A673 (cell line): ENCODE data around the gene KRT86. TPM values are rescaled to one million over a fixed set of nuclear protein-coding genes. Genes with fewer than 3 reads are reported as not detected.

Experiments
- BruUV-seq: library from RNA; stranded (reverse); fragments of 400-500 nt; replicated peaks from 2 replicates; lab custom pipeline; 2021; lab: Mats Ljungman, UMichigan
- CTCF ChIA-PET: fragments of 300-600 bp; sonication (Branson Sonifier 250); formaldehyde crosslinking; loops from one replicate; lab custom pipeline; 2022; ENCODE audit warnings: antibody characterized with exemption; lab: Charles Lee
- POLR2A ChIA-PET: fragments of 300-600 bp; sonication (Branson Sonifier 250); formaldehyde crosslinking; loops from one replicate; lab custom pipeline; 2022; ENCODE audit warnings: antibody characterized with exemption; ENCODE audit not compliant: low non-redundant PET; lab: Charles Lee
- DNase-seq: peaks from one replicate; pipeline ENCODE4 v3.0.0-alpha.2; 2015; ENCODE audit warnings: low spot score
- H3K27ac ChIP-seq: fragments of 200-600 bp; sonication (generic); 2 replicates; pipeline ENCODE4 v1.5.1; 2016; ENCODE audit warnings: mixed run types, low read depth, mild to moderate bottlenecking, mixed read lengths, antibody characterized with exemption, low read length; ENCODE audit not compliant: poor library complexity, severe bottlenecking
- H3K27me3 ChIP-seq: fragments of 200-600 bp; sonication (generic); replicated peaks from 2 replicates; pipeline ENCODE4 v1.6.1; 2017; ENCODE audit warnings: mixed run types, low read depth, mild to moderate bottlenecking, mixed read lengths, antibody characterized with exemption, low read length; ENCODE audit not compliant: insufficient read depth, poor library complexity
- H3K36me3 ChIP-seq: fragments of 200-600 bp; sonication (generic); 2 replicates; pipeline ENCODE4 v1.6.1; 2016; ENCODE audit warnings: mixed run types, mild to moderate bottlenecking, mixed read lengths, antibody characterized with exemption, low read length; ENCODE audit not compliant: insufficient read depth, poor library complexity, severe bottlenecking
- H3K4me1 ChIP-seq: fragments of 200-600 bp; sonication (generic); 2 replicates; pipeline ENCODE4 v1.6.1; 2017; ENCODE audit warnings: mixed run types, mild to moderate bottlenecking, mixed read lengths, antibody characterized with exemption, low read length; ENCODE audit not compliant: insufficient read depth, poor library complexity, severe bottlenecking
- H3K4me3 ChIP-seq: fragments of 200-600 bp; sonication (generic); 2 replicates; pipeline ENCODE4 v1.5.1; 2016; ENCODE audit warnings: low read depth, mixed run types, mild to moderate bottlenecking, mixed read lengths, low read length; ENCODE audit not compliant: poor library complexity, severe bottlenecking
- H3K9me3 ChIP-seq: fragments of 200-600 bp; sonication (generic); 2 replicates; pipeline ENCODE4 v1.6.1; 2016; ENCODE audit warnings: mixed run types, low read depth, mild to moderate bottlenecking, mixed read lengths, antibody characterized with exemption, low read length; ENCODE audit not compliant: poor library complexity, severe bottlenecking
- CTCF ChIP-seq: fragments of 300-800, 200-600 bp; sonication (generic); conservative IDR thresholded peaks from 2 replicates; pipeline ENCODE4 v1.5.1; 2017; ENCODE audit warnings: low read depth, mild to moderate bottlenecking, antibody characterized with exemption, low read length, moderate library complexity, mixed read lengths
- EZH2 ChIP-seq: fragments of 200-600 bp; sonication (generic); IDR thresholded peaks from 2 replicates; pipeline ENCODE4 v1.6.1; 2017; ENCODE audit warnings: borderline replicate concordance, low read depth, mild to moderate bottlenecking, mixed read lengths, antibody characterized with exemption, low read length; ENCODE audit not compliant: poor library complexity, severe bottlenecking
- intact Hi-C: fragments of 100-400 bp; cut with micrococcal nuclease; formaldehyde crosslinking; loops from one replicate; pipeline ENCODE4 v1.10.0; 2022; ENCODE audit not compliant: unreplicated experiment
- total RNA-seq: library from RNA; stranded (reverse); gene quantifications from 2 replicates; pipeline ENCODE4 v1.2.3, GENCODE V29; 2021

KRT86 gene
- total RNA-seq, 1 experiment from 2014 or later: not detected

GRCh38 chr12:52266514-52266913 lies 7.9 kb upstream of the KRT86 start:
- H3K27me3 ChIP-seq: no peaks in the 10 kb centered on the region
- no peaks in the 10 kb centered on the region for H3K36me3 ChIP-seq
- H3K4me1 ChIP-seq: no peaks in the 10 kb centered on the region
- CTCF ChIA-PET: no interaction called here
- TF ChIP-seq CTCF (no peak), EZH2 (no peak)
- BruUV-seq: no TSS peak
- intact Hi-C loops: no loop called here
- H3K9me3 ChIP-seq: no peaks in the 10 kb centered on the region
- no peak overlapping the region for H3K27ac ChIP-seq
- no peak for DNase-seq
- POLR2A ChIA-PET: no interaction called here
- no peak overlapping the region for H3K4me3 ChIP-seq

GRCh38 chr12:52267266-52267665 lies 7.2 kb upstream of the KRT86 start:
- Histone ChIP-seq H3K4me3 (no peak overlapping the region), H3K36me3 (no peaks in the 10 kb centered on the region), H3K4me1 (no peaks in the 10 kb centered on the region), H3K27me3 (no peaks in the 10 kb centered on the region), H3K9me3 (no peaks in the 10 kb centered on the region), H3K27ac (no peak overlapping the region)
- intact Hi-C loops: no loop called here
- ChIA-PET CTCF (interaction anchor here (0.6 kb wide), 1 partner anchor 12 kb away, joined by 3 read pairs; no protein-coding TSS in a partner anchor), POLR2A (no interaction called here)
- DNase-seq: no peak
- TF ChIP-seq CTCF: no peak
- no peak for TF ChIP-seq EZH2
- no TSS peak for BruUV-seq

- POLR2A ChIA-PET: no interaction called here
- Histone ChIP-seq H3K4me3 (no peak overlapping the region), H3K36me3 (no peaks in the 10 kb centered on the region), H3K9me3 (no peaks in the 10 kb centered on the region), H3K4me1 (no peaks in the 10 kb centered on the region), H3K27me3 (peaks cover 4% of the 10 kb centered on the region), H3K27ac (no peak overlapping the region)
- TF ChIP-seq EZH2 (no peak), CTCF (no peak)
- DNase-seq: no peak
- no TSS peak for BruUV-seq
- CTCF ChIA-PET: no interaction called here
- intact Hi-C loops: no loop called here
Observed at GRCh38 chr12:52267699-52268098, 6.7 kb upstream of the KRT86 start.
